Spinal cord (tissue), 10 donors: ENCODE measurements around the gene KLF6. TPM values are rescaled to one million over a fixed set of nuclear protein-coding genes. Genes with fewer than 3 reads are reported as not detected.

ENCODE experiments used
- DNase-seq, 6 donors: peaks; one replicate each; pipeline versions ENCODE4 v3.0.0 to v3.0.0-alpha.2; 2013 to 2015; ENCODE audit warnings: low spot score in 6 of 6, low read depth in 4 of 6
- H3K27ac ChIP-seq: one replicate; pipeline ENCODE4 v1.5.1; 2013; ENCODE audit warnings: low read depth, low read length, control low read depth
- H3K27me3 ChIP-seq: one replicate; pipeline ENCODE4 v1.6.1; 2013; ENCODE audit warnings: low read length; ENCODE audit not compliant: control insufficient read depth, insufficient read depth
- H3K36me3 ChIP-seq: one replicate; pipeline ENCODE4 v1.6.1; 2013; ENCODE audit warnings: low read length; ENCODE audit not compliant: control insufficient read depth, insufficient read depth
- H3K4me1 ChIP-seq: one replicate; pipeline ENCODE4 v1.6.1; 2013; ENCODE audit warnings: low read length; ENCODE audit not compliant: control insufficient read depth, insufficient read depth
- H3K4me3 ChIP-seq: one replicate; pipeline ENCODE4 v1.5.1; 2013; ENCODE audit warnings: low read depth, low read length, control low read depth
- H3K9me3 ChIP-seq: one replicate; pipeline ENCODE4 v1.6.1; 2013; ENCODE audit warnings: low read length; ENCODE audit not compliant: control insufficient read depth, insufficient read depth
- WGBS: methylation state at CpG from one replicate; pipeline ENCODE4 v1.1.5; 2013; ENCODE audit warnings: missing lambda C conversion rate; ENCODE audit not compliant: insufficient coverage; 5-methylcytosine and 5-hydroxymethylcytosine counted together
- polyA plus RNA-seq, 2 donors: library from polyadenylated mRNA; unstranded; fragments of 120-200 nt; gene quantifications; one replicate each; pipeline ENCODE4 v1.2.1, GENCODE V29; 2013; ENCODE audit not compliant: insufficient read length in 2 of 2
- total RNA-seq, 2 donors: library from RNA; depleted of rRNA in 1 of 2; stranded (reverse); fragments of 120-200 nt in 1 of 2; fragments of >200 nt in 1 of 2; gene quantifications; one replicate each; pipeline versions ENCODE4 v1.2.3 to v1.2.4, GENCODE V29; 2013 to 2014
- donor health status: healthy.

The KLF6 gene
- total and polyA plus RNA-seq, 4 donors = 38.4 to 70.3 (median 47.1) TPM

- 84% methylated on average over 4 of the region's 6 CpGs for WGBS
- Histone ChIP-seq H3K36me3 (no peaks in the 10 kb centered on the region), H3K9me3 (peaks cover 4% of the 10 kb centered on the region), H3K27ac (no peak overlapping the region), H3K27me3 (no peaks in the 10 kb centered on the region), H3K4me1 (peaks cover 8% of the 10 kb centered on the region), H3K4me3 (no peak overlapping the region)
- no peak for DNase-seq
Observed at GRCh38 chr10:3790858-3791257, 5.8 kb upstream of the KLF6 start.

GRCh38 chr10:3790272-3790671 lies 5.3 kb upstream of the KLF6 start:
- H3K4me1 ChIP-seq = peaks cover 9% of the 10 kb centered on the region
- no peaks in the 10 kb centered on the region for H3K27me3 ChIP-seq
- H3K4me3 ChIP-seq = no peak overlapping the region
- no peak for DNase-seq
- H3K9me3 ChIP-seq = peaks cover 4% of the 10 kb centered on the region
- WGBS = no CpG with 5 or more reads among the region's 1 CpG
- no peak overlapping the region for H3K27ac ChIP-seq
- no peaks in the 10 kb centered on the region for H3K36me3 ChIP-seq

DNA sequence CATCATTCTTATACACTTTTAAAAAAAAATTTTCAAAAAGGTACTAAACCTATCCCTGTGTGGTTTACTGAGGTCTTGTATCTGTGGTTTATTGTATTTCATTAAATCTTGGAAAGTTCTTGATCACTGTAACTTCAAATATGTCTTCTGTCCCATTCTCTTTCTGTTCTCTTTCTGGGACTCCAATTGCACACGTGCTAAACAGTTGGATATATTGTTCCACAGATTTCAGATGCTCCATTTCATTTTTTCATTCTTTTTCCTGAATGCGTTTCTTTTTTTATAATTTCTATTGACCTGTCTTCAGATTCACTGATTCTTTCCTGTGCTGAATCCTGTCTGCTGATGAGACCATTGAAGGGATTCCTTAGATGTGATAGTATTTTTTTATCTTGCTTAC lies 4.6 kb upstream of the KLF6 start:
- no peaks in the 10 kb centered on the region for H3K36me3 ChIP-seq
- no peaks in the 10 kb centered on the region for H3K27me3 ChIP-seq
- H3K4me3 ChIP-seq = no peak overlapping the region
- H3K27ac ChIP-seq = no peak overlapping the region
- peaks cover 4% of the 10 kb centered on the region for H3K9me3 ChIP-seq
- 100% methylated on average over 1 of the region's 2 CpGs for WGBS
- no peak for DNase-seq
- peaks cover 9% of the 10 kb centered on the region for H3K4me1 ChIP-seq

GRCh38 chr10:3787816-3788215 lies 2.8 kb upstream of the KLF6 start:
- no peaks in the 10 kb centered on the region for H3K36me3 ChIP-seq
- WGBS = 79% methylated on average over 9 of the region's 9 CpGs

GRCh38 chr10:3787016-3787400 lies 2.0 kb upstream of the KLF6 start:
- no peaks in the 10 kb centered on the region for H3K27me3 ChIP-seq
- H3K4me3 ChIP-seq = no peak overlapping the region
- peaks cover 15% of the 10 kb centered on the region for H3K4me1 ChIP-seq
- H3K27ac ChIP-seq = peak overlapping the region; percentile 96
- H3K9me3 ChIP-seq = peaks cover 4% of the 10 kb centered on the region
- DNase-seq = no peak
- WGBS = no CpG with 5 or more reads among the region's 3 CpGs
- H3K36me3 ChIP-seq = no peaks in the 10 kb centered on the region

More at GRCh38 chr10:3787816-3788215, 2.8 kb upstream of the KLF6 start:
- H3K4me3 ChIP-seq = no peak overlapping the region
- peaks cover 9% of the 10 kb centered on the region for H3K4me1 ChIP-seq
- DNase-seq = no peak
- H3K9me3 ChIP-seq = peaks cover 4% of the 10 kb centered on the region
- H3K27me3 ChIP-seq = no peaks in the 10 kb centered on the region
- H3K27ac ChIP-seq = no peak overlapping the region

DNA sequence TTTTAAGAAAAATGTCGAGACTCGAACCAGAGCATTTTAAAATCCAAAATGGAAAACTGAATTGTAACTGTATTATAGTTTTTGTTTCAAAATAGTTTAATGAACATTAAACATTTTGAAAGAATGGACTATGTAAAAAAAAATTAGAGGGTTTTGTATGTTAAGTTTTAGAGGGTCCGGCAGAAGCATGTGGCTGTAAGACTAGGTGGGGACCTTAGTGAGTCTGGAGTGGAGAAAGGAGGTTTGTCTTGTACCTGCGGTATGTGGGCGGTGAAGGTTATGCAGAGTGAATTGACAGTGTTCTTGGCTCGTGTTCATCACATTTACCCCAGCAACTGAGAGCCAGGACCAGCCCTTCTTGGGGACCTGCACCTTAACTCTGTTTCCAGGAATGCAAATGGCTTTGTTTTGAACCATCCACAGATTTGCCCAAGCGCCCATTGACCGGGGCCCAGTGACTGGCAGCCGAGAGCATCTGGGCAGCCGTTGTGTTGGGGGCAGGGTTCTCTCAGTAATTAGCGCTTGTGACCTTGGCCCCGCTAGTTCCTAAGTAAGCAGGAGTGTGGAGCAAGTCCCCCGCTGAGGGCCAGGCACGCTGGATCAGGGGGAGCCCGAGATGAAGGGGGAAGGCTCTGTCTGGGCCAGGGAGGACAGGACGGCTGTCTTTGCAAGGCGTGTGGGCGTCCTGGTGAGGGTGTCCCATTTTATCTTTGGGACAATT lies 1.4 kb upstream of the KLF6 start:
- DNase-seq = peak in 2 of 6 donors; percentile 58 to 64
- peak overlapping the region; percentile 96 for H3K27ac ChIP-seq
- WGBS = 30% methylated on average over 8 of the region's 18 CpGs

GRCh38 chr10:3785851-3786271 lies 852 bp upstream of the KLF6 start:
- DNase-seq = peak in 3 of 6 donors; percentile 54 to 86 (median 83)
- peaks cover 4% of the 10 kb centered on the region for H3K9me3 ChIP-seq
- peak overlapping the region; percentile 78 for H3K4me3 ChIP-seq
- no peaks in the 10 kb centered on the region for H3K27me3 ChIP-seq
- H3K27ac ChIP-seq = peak overlapping the region; percentile 96
- peaks cover 26% of the 10 kb centered on the region for H3K4me1 ChIP-seq
- 0% methylated on average over 11 of the region's 18 CpGs for WGBS
- H3K36me3 ChIP-seq = peaks cover 10% of the 10 kb centered on the region

More for the DNA sequence above, 1.4 kb upstream of the KLF6 start:
- H3K4me3 ChIP-seq = peak overlapping the region; percentile 78
- H3K27me3 ChIP-seq = no peaks in the 10 kb centered on the region
- H3K9me3 ChIP-seq = peaks cover 4% of the 10 kb centered on the region
- H3K36me3 ChIP-seq = peaks cover 4% of the 10 kb centered on the region
- H3K4me1 ChIP-seq = peaks cover 20% of the 10 kb centered on the region

DNA sequence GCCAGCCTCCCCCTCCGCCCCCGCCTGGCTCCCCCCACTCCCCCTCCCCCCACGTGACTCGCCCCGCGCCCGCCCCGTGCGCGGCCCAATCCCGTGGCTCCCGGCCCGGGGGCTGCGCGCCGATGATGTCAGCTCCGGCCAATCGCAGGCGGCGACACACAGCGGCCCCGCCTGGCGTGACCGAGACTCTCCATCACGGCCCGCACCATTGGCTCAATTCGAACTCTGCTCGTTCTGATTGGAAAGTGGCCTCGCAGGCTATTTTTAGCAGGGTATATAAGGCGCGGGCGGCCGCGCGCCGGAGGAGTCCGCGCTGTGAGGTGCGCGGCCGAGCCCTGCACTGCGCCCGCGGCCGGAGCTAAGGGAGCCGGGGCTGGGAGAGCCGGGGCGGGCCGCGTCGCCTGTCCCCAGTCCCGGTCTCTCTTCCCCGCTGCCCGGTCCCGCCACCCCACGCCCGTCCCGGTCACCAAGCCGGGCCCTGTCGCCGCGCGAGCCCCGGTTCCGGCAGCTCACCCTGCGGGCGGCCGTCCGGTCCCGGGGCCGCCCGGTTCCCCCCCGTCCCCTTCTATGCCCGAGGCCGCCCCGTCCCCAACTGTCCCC lies 342 bp upstream of the KLF6 start:
- WGBS = under 1% methylated on average over 69 of the region's 76 CpGs

GRCh38 chr10:3783682-3784432 lies 1.2 kb downstream of the KLF6 start:
- Histone ChIP-seq H3K27me3 (no peaks in the 10 kb centered on the region), H3K27ac (peak overlapping the region; percentile 98), H3K36me3 (peaks cover 26% of the 10 kb centered on the region), H3K4me3 (peak overlapping the region; percentile 87), H3K9me3 (no peaks in the 10 kb centered on the region), H3K4me1 (peaks cover 45% of the 10 kb centered on the region)
- 0% methylated on average over 7 of the region's 22 CpGs for WGBS
- DNase-seq = peak in 4 of 6 donors; percentile 65 to 94 (median 80)

More for the DNA sequence above, 342 bp upstream of the KLF6 start:
- H3K27ac ChIP-seq = peak overlapping the region; percentile 98
- peaks cover 3% of the 10 kb centered on the region for H3K9me3 ChIP-seq
- H3K27me3 ChIP-seq = no peaks in the 10 kb centered on the region
- peak; percentile 95 to 100 (median 99) for DNase-seq
- peaks cover 31% of the 10 kb centered on the region for H3K4me1 ChIP-seq
- H3K4me3 ChIP-seq = peak overlapping the region; percentile 87
- peaks cover 13% of the 10 kb centered on the region for H3K36me3 ChIP-seq
